SU-DHL-6 (cell line): ENCODE results near the gene SH3RF3.

Experiments
- EZH2phosphoT487 ChIP-seq: fragments of 200-600 bp; sonication (generic), shearing (Covaris generic); conservative IDR thresholded peaks from 2 replicates; pipeline ENCODE4 v1.6.1; 2018; ENCODE audit warnings: mild to moderate bottlenecking, antibody characterized with exemption, low read length, moderate library complexity, mixed read lengths
- TF ChIP-seq, protein P1 (sequence below): fragments of 200-600 bp; sonication (generic); IDR thresholded peaks from one replicate; pipeline ENCODE4 v1.5.1; 2017; ENCODE audit warnings: antibody characterized with exemption, mild to moderate bottlenecking, low read length, moderate library complexity; ENCODE audit not compliant: insufficient read depth, poor library complexity, severe bottlenecking

DNA sequence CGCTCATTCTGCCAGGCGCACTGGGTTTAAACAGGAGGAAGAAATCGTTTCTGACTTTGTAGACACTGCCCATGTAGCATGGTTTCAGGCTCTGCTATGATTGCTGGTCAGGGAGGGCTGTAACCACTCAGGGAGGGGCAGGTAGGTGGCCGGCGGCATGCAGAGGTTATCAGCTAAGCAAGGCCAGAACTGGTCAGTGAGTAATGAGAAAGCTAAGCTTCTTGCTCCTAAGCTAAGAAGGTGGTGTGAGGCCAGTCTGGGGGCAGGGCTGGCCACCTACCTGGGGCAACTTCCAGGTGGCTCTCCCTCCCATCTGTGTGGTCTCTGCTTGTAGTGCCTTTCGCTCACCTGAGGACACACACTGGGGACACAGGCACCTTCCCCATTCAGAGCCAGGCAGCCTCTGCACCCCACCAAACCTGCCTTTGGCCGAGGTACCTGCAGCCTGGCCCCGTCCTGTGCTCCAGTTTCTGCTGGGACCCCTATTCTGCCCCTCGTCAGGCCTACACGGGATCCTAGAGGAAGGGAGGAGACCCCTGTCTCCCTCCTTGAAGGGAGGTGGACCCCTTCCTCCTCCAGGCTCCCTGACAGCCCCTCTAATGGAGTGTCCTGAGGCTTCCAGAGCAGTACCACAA lies 288.8 kb downstream of the SH3RF3 start:
- TF ChIP-seq, protein P1, sequence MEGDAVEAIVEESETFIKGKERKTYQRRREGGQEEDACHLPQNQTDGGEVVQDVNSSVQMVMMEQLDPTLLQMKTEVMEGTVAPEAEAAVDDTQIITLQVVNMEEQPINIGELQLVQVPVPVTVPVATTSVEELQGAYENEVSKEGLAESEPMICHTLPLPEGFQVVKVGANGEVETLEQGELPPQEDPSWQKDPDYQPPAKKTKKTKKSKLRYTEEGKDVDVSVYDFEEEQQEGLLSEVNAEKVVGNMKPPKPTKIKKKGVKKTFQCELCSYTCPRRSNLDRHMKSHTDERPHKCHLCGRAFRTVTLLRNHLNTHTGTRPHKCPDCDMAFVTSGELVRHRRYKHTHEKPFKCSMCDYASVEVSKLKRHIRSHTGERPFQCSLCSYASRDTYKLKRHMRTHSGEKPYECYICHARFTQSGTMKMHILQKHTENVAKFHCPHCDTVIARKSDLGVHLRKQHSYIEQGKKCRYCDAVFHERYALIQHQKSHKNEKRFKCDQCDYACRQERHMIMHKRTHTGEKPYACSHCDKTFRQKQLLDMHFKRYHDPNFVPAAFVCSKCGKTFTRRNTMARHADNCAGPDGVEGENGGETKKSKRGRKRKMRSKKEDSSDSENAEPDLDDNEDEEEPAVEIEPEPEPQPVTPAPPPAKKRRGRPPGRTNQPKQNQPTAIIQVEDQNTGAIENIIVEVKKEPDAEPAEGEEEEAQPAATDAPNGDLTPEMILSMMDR = no peak
- TF ChIP-seq EZH2phosphoT487 = no peak
